ENCODE data around the gene ZDHHC20.
A peak's percentile ranks its signal among the peaks of the same experiment; 100 is the strongest.

The ZDHHC20 gene, protein sequence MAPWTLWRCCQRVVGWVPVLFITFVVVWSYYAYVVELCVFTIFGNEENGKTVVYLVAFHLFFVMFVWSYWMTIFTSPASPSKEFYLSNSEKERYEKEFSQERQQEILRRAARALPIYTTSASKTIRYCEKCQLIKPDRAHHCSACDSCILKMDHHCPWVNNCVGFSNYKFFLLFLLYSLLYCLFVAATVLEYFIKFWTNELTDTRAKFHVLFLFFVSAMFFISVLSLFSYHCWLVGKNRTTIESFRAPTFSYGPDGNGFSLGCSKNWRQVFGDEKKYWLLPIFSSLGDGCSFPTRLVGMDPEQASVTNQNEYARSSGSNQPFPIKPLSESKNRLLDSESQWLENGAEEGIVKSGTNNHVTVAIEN

DNA sequence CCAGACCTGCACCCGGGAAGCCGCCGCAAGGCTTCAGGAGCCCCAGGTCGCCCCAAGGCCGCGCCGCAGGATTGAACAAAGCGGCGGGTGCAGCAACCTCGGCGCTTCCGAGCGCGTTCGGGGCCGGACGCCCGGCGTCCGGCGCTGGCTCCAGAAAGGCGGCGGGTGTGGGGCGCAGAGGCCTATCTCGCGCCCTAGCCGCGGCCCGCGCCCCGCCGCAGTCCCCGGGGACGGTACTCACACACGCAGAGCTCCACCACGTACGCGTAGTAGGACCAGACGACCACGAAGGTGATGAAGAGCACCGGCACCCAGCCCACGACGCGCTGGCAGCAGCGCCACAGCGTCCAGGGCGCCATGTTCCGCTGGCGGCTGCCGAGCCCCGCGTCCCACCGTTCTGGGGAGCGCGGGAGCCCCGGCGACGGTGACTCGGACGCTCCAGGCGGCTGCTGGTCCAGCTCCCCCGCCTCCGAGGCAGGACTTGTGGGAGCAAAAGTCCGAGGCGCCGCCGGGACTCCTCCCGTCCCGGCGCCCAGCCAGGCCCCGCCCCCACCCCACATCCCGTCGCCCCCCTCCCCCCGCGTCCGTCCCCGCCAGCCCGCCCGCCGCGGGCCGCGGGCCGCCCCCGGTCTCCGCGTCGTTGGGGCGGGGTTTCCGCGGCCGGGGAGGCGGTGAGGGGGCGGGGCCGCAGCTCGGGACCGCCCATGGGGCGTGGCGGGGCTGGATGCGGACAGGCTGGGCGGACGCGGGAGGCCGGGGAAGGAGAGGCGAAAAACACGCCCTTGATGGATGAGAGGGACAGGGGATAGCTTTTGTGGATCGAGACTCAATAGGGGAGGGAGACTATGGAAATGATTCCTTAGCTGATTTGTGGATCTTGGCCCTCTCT, at the start of gene ZDHHC20:
TSS of gene ZDHHC20 (minus strand) at position 491 of the 889 bp plus-strand sequence. CDS start at position 359, 132 bp downstream.
- DNase-seq (ENCODE audit: low read depth) = peak; percentile 88

DNA sequence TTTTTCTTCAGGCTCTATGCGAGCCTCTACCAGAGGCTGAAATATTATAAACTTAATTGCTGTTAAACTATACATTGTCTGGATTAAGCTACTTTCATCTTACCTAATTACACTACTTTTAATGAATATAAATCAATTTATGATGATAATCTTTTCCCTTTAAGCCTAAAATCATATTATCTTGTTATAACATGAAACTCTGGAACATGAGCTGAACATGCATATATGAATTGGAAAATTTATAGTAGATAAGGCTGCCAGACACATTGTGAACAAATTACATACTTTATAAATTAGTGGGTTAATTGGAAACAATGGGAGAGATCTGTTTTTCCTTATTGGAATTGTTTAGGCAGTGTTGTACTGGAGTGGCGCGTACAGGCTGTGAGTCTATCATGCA, 45.3 kb upstream of the ZDHHC20 start:
- no peak for DNase-seq (ENCODE audit: low read depth)

DNA sequence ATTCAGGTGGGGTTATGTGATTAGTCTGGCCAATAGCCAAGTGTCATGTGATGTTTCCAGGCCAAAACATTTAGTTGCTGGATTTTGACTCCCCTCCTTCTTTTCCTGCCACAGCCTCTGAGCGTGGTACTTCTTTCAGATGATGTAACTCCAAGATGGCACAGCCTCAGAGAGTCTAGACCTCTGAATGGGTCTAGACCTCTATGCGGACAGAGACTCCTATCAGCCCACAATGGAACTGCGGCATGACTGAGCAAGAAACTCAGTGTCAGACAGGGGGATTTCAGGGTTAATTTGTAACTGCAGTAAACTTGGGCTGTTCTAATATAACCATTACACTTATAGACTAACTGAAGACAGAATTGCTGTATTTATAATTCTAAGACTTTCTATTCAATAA, 42.6 kb upstream of the ZDHHC20 start:
- no peak for DNase-seq (ENCODE audit: low read depth)

DNA sequence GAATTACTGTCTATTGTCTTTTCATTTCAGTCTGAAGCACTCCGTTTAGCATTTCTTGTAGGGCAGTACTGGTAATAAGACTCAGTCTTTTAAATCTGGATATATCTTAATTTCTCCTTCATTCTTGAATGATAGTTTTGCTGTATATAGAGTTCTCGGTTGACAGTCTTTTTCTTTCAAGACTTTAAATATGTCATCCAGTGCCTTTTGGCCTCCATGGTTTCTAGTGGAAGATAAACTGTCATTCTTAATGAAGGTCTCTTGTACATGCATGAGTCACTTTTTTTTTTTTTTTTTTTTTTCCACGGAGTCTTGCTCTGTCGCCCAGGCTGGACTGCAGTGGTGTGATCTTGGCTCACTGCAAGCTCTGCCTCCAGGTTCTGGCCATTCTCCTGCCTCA, 27.2 kb upstream of the ZDHHC20 start:
- peak; percentile 7 for DNase-seq (ENCODE audit: low read depth)

DNA sequence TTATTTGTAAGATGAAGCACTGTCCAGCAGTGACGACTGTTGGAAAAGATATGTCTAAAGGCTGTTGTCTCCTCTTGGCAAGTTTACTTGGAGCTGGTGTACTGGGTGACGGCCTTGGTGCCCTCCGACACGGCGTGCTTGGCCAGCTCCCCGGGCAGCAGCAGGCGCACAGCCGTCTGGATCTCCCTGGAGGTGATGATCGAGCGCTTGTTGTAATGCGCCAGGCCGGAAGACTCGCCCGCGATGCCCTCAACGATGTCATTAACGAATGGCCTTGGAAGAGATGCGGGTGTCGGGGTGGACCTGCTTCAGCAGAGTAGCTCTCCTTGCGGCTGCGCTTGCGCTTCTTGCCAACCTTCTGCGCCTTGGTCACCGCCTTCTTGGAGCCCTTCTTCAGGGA, 24.6 kb upstream of the ZDHHC20 start:
- DNase-seq (ENCODE audit: low read depth) = no peak

DNA sequence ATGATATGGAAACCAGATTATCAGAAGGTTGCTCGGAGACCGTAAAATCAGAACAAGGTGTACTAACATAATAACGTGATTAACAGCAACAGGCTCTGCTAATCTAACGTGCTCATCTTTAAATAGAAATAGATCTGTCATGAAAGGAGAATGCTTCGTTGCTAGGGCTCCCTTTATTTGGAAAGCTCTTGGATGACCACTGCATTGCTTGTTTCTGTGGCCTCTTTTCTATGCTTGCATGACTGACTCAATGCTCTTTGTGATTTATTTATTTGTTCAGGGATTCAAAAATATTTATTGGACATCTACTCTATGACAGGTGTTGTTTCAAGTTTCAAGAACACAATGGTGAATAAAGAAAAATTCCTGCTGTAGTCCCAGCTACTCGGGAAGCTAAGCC, 22.3 kb upstream of the ZDHHC20 start:
- DNase-seq (ENCODE audit: low read depth) = peak; percentile 20

DNA sequence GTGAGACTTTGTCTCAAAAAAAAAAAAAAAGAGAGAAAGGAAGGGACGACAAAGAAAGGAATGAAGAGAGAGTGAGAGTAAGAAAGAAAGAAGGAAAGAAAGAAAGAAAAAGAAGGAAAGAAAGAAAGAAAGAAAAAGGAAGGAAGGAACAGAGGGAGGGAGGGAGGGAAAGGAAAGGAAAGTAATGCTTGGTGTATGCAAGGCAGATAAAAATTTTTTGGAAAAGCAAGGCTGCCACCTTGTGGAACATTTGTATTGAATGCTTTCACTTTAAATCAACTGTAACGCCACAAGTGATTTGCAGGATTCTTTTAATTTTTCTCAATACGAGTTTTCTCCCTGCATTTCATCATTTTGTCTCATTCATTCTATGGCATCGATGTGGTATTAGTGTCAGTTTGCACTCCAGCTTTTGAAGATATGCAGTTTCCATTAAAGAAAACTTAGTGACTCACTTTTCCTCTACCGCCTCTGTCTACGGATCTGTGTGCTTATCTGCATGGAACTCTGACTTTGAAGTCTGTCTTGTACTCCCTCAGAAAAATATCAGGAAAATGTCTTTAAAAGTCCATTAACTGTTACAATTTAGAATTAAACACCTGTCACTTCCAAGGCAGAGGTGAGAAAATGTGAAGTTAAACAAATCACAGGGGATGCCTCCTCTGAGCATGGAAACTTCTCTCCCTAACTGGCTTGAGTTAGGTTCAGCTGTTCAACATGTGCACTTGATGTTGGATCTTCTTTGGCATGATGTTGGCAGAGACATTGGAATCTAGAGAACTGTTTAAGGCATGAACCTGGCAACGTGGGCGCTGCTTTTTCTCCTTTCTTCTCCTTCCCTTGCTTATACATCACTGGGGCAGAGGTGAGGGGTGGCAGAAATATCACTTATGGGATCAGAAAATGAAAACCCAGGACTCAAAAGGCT, 20.0 kb upstream of the ZDHHC20 start:
- DNase-seq (ENCODE audit: low read depth) = peak; percentile 81

DNA sequence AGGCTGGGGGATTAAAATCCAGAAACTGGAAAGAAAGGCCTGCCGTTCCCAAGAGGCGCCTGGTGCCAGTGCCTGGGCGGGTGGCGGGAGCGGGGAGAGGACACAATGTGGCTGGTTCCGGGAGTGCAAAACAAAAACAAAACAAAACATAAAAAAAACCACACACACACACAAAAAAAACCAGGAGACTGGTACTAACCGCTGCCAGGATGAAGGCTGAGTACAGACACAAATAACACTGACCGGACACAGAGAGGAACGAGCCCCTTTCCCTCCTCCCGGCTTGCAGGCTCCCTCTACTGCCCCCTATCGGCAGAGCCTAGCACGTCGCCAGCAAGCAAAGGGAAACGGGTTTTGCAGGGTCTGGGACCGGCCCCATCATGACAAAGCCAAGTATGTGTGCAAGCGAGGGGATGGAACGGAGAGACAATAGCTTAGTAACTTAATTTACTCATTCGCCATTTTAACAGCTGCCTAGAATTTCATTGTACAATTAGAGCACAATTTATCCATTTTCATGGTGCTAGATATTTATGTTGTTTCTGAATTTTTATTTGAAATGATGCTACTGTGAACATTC, 17.9 kb upstream of the ZDHHC20 start:
- DNase-seq (ENCODE audit: low read depth) = peak; percentile 74

DNA sequence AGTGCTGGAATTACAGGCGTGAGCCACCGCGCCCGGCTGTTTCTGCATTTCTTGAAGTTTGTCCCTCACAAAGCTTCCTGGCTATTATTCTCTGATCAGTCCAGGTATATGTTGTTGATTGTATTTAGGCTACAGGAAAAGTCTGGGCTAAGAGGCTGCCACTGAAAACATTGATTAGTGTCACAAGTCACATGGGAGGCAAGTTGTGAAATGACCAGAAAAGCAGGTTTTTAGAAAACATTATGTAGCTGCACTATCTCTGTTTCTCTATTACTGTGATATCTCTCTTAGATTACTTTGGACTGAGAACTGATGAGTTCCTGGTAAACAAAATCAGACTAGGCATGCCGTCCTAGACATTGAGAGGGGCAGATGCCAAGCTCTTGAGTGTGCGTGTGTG, 16.0 kb upstream of the ZDHHC20 start:
- DNase-seq (ENCODE audit: low read depth) = no peak

DNA sequence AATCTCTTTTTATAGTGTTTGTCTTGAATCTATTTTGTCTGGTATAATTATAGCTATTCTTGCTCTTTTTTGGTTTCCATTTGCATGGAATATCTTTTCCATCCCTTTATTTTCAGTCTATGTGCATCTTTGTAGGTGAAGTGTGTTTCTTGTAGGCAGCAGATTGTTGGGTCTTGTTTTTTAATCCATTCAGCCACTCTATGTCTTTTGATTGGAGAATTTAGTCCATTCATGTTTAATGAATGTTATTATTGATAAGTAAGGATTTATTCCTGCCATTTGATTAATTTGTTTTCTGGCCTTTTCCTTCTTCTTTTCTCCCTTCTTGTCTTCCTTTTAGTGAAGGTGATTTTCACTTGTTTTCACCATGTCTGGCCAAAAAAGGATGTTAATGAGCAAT, 11.7 kb upstream of the ZDHHC20 start:
- no peak for DNase-seq (ENCODE audit: low read depth)

DNA sequence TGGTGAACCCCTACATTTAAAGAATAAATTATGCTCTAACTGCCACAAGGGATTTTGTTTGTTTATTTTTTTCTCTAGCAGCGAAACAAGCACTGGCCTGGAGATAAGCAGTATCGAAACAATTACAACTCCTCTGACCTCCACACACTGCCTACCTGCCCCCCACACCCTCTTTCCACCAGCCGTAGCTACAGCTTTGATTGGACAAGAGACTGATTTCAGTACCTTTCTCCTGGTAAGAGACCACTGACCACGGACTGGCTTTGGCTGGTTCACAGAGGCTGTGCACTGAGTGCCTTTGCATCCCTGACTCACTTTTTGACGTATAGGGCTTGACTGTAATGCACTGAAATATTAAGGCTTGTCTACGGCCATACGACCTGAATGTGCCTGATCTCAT, 7.4 kb upstream of the ZDHHC20 start:
- no peak for DNase-seq (ENCODE audit: low read depth)

DNA sequence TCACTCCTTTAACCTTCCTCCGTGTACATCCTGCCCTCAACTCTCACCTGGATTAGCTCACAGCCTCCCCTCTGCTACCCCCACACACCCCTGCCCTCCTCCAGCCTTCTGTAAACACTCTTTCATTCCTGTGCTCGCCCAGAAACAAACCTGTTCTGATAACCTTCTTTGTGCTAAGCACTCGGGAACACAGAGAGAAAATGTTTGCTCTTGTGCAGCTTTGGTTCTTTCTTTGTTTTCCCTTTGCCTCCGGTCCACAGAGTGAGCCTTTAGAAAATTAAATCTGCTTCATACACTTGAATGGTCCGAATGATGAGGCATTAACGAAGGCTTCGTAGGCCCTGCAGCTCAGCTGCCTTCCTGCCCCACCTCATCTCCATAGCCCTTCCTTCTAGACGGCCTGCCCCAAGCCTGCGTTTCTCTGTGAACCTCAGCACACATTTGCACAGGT, 6.6 kb upstream of the ZDHHC20 start:
- DNase-seq (ENCODE audit: low read depth) = no peak

DNA sequence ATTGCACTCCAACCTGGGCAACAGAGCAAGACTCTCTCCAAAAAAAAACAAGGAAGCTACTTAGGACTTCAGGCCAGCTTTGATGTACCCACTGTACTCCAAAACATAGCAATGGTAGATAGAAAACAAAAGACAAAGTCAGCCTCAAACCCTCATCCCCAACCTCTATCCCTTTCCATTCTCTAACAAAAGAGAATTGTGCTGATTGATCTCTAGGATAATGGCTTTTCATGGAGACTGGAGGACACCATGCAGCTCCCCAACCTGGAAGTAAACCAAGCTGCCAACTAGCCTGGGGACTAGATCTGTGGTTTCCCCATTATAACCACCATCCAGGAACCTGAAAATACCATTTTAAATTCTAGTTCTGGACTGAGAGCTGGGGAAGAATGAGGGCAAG, 4.3 kb upstream of the ZDHHC20 start:
- no peak for DNase-seq (ENCODE audit: low read depth)

DNA sequence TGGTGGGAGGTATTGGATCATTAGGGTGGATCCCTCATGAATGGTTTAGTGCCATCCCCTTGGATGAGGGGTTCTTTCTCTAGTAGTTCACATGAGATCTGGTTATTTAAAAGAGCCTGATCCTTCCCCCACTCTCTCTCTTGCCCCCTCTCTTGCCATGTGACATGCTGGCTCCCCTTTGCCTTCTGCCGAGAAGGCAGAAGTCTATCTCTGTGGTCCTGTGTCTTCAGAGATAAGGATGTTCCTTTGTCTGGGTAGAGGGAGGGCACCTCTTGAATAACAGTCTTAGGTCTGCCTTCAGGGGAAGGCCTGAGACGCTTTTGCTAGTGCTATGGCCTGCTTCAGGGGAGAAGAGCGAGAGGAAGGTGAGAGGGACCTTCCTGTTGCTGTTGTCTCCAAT, 2.0 kb upstream of the ZDHHC20 start:
- no peak for DNase-seq (ENCODE audit: low read depth)

DNA sequence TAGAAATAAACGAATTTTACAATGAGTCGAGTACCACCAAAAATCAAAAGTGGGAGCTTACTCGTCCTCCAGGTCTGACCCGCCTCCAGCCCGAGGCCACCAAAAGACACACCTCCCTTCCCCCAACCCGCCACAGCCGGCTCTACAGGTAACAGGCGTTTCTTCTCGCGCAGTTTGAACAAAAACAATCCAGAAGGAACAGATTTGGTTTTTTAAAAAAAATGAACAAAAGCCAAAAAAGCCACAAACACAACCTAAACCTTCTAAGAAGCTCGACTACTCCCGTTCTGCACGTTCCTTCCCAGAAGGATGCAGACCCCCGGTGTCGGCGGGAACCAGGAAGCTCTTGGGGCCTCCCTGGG, 671 bp downstream of the ZDHHC20 start:
- DNase-seq (ENCODE audit: low read depth) = peak; percentile 22

DNA sequence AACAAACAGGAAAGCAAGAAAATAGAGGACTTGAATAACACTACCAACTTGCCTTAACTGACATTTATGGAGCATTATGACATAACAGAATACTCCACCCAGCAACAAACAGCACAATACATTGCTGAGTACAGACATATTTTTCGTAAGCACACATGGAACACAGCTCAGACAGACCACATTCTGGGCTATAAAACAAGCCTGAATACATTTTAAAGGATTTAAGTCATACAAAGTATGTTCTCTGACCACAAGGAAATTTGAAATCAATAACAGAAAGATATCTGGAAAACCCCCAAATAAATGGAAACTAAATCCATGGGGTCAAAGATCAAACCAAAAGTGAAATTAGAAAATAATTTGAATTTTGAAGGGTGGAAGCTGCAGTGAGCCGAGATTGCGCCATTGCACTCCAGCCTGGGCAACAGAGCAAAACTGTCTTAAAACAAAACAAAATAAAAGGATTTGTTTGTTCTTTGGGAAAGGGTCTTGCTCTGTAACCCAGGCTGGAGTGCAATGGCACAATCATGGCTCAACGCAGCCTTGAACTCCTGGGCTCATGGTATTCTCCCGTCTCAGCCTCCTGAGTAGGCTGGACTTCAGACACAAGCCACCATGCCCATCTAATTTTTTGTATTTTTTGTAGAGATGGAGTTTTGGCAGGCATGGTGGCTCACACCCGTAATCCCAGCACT, 5.6 kb downstream of the ZDHHC20 start:
- peak; percentile 8 for DNase-seq (ENCODE audit: low read depth)

DNA sequence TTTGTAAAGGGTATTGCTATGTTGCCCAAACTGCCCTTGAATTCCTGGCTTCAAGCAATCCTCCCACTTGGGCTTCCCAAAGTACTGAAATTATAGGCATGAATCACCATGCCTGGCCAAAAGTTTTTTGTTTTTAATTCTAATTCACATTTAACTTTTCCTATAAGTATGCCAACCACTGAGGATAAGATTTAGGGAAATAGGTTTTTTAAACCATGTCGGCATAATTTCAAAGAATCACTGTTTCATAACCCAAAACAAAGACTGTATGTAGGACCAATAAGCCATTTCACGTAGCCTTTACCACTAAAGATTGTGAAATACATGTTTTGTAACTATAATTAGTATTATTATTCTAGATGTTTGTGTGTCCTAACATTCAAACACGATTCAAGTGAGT, 8.2 kb downstream of the ZDHHC20 start:
- no peak for DNase-seq (ENCODE audit: low read depth)

DNA sequence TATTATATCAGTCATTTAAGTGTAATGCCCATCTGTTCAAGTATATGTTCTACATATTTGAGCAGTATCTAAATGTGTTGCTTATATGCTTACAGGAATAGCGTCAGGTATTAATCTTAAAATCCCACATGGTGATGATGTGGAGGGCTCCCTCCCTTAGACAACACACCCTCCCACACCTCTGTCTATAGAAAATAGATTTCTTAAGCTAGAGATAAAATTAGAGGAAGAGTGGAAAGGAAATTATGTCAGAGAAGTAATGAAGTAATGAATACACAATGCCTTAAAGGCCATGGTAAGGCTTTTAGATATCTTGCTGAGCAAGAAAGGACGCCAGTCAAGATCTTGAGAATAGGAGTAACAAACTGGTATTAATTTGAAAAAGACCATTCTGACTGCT, 12.4 kb downstream of the ZDHHC20 start:
- DNase-seq (ENCODE audit: low read depth) = no peak

DNA sequence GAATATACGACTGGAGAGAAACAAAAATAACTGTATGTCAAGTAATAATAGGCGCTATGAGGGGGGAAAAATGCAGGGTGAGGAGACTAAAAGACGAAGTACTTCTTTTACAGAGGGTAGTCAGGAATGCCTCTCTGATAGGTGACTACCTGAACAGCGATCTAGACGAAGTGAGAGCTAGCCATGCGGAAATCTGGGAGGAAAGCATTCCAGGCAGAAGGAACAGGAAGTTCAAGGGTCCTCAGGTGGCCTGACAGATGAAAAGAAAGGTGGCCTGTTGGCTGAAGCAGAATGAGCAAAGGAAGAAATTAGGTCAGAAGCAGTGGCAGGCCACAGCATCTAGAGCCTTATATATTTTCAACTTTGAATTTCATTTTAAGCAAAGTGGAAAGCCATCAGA, 13.3 kb downstream of the ZDHHC20 start:
- no peak for DNase-seq (ENCODE audit: low read depth)

DNA sequence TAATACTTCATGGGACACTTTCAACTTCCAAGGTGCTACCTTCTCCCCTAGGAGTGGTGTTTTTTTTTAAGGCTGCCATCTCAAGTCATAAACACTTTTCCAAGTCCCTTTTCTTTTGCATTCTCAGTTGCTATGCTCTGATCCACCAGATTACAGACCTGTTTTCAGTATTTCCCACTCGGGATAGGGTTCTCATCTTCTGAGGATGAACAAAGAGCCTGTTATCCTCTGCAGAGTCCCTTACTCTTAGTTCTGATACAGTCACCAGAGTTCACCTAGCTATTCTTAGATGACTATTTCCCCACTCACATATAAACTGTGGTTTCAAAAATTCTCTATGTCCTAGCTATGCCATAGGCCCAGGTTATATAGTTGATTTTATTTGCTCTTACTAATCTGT, 15.9 kb downstream of the ZDHHC20 start:
- DNase-seq (ENCODE audit: low read depth) = no peak

DNA sequence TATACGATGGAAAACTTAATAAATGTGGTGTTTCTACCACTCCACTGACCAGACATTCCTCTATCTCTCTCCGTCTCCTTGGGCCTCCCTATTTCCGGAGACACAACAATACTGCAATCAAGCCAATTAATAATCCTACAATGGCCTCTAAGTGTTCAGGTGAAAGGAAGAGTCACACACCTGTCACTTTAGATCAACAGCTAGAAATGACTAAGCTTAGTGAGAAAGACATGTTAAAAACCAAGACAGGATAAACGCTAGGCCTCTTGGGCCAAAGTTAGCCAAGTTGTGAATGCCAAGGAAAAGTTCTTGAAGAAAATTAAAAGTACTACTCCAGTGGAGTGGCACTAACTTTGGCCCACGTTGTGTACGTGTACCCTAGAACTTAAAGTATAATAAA, 22.5 kb downstream of the ZDHHC20 start:
- DNase-seq (ENCODE audit: low read depth) = no peak

Data from EH (cell line).